NCI-H748 (cell line): ENCODE measurements around the gene ZNF212.
"Not testable (repeated sequence)": the region's sequence is repeated elsewhere in the genome, so short reads cannot be mapped to it uniquely, and the experiment has no call there.

Experiments
- DNase-seq: peaks from one replicate; lab custom pipeline; 2025; ENCODE audit not compliant: unreplicated experiment; lab: John Stamatoyannopoulos, UW

ZNF212 gene

GRCh38 chr7:149252378-149252777, 12.9 kb downstream of the ZNF212 start:
- DNase-seq: no peak

- no peak for DNase-seq
Measured at GRCh38 chr7:149253665-149254064, 14.2 kb downstream of the ZNF212 start.

- no peak for DNase-seq
Measured at GRCh38 chr7:149254181-149254858, 14.9 kb downstream of the ZNF212 start.

- no peak for DNase-seq
Measured at GRCh38 chr7:149255174-149255573, 15.7 kb downstream of the ZNF212 start.

GRCh38 chr7:149256568-149256967, 17.1 kb downstream of the ZNF212 start:
- DNase-seq: no peak

- DNase-seq: no peak
Measured at GRCh38 chr7:149257146-149257545, 17.7 kb downstream of the ZNF212 start.

- DNase-seq: peak; percentile 39
Measured at GRCh38 chr7:149261316-149261828, 21.9 kb downstream of the ZNF212 start.

GRCh38 chr7:149261829-149262617, 22.6 kb downstream of the ZNF212 start, which contains the start of gene ZNF783:
Gene ZNF783, plus strand, starts transcription at chr7:149262196. Its CDS starts 138 bp downstream, at chr7:149262334.
- DNase-seq: peak; percentile 90

GRCh38 chr7:149266451-149266850, 27.0 kb downstream of the ZNF212 start:
- DNase-seq: no peak

GRCh38 chr7:149267733-149268132, 28.3 kb downstream of the ZNF212 start:
- DNase-seq: no peak

- not testable (repeated sequence) for DNase-seq
Measured at GRCh38 chr7:149274424-149274823, 35.0 kb downstream of the ZNF212 start.

GRCh38 chr7:149277871-149278270, 38.4 kb downstream of the ZNF212 start:
- DNase-seq: no peak

- no peak for DNase-seq
Measured at GRCh38 chr7:149278396-149278795, 38.9 kb downstream of the ZNF212 start.

- DNase-seq: no peak
Measured at GRCh38 chr7:149279111-149279743, 39.8 kb downstream of the ZNF212 start.

- DNase-seq: no peak
Measured at GRCh38 chr7:149280151-149280550, 40.7 kb downstream of the ZNF212 start.

- no peak for DNase-seq
Measured at GRCh38 chr7:149280661-149281507, 41.4 kb downstream of the ZNF212 start.

GRCh38 chr7:149281508-149282330, 42.3 kb downstream of the ZNF212 start:
- DNase-seq: no peak

- DNase-seq: no peak
Measured at GRCh38 chr7:149282331-149282655, 42.8 kb downstream of the ZNF212 start.

- DNase-seq: no peak
Measured at GRCh38 chr7:149283321-149283720, 43.9 kb downstream of the ZNF212 start.

- peak; percentile 53 for DNase-seq
Measured at GRCh38 chr7:149284343-149284742, 44.9 kb downstream of the ZNF212 start.
